Renal cortex interstitium (tissue), 11 donors: ENCODE measurements around the gene RASSF5. TPM values are rescaled to one million over a fixed set of nuclear protein-coding genes. Genes with fewer than 3 reads are reported as not detected.
"Not testable (repeated sequence)": the region's sequence is repeated elsewhere in the genome, so short reads cannot be mapped to it uniquely, and the experiment has no call there.

Source experiments
- DNase-seq, 11 donors: peaks; one replicate each; pipeline ENCODE4 v3.0.0-alpha.2; 2013; ENCODE audit warnings: low read depth in 9 of 11, low spot score in 4 of 11; ENCODE audit errors: extremely low read depth in 1 of 11
- polyA plus RNA-seq, 3 donors: library from polyadenylated mRNA; unstranded; fragments of 120-200 nt; gene quantifications; one replicate each; pipeline ENCODE4 v1.2.1, GENCODE V29; 2013; ENCODE audit not compliant: insufficient read length in 3 of 3

Gene RASSF5
- polyA plus RNA-seq, 3 donors: 4.5 to 6.1 (median 5.0) TPM

- peak in 4 of 11 donors; percentile 42 to 62 (median 56) for DNase-seq
Measured at GRCh38 chr1:206575165-206575893, 68.0 kb downstream of the RASSF5 start.

GRCh38 chr1:206575894-206576737 is 68.8 kb downstream of the RASSF5 start:
- no peak for DNase-seq

- DNase-seq: no peak
Measured at GRCh38 chr1:206577626-206578025, 70.3 kb downstream of the RASSF5 start.

- no peak for DNase-seq
Measured at GRCh38 chr1:206578068-206578977, 71.0 kb downstream of the RASSF5 start.

- DNase-seq: no peak
Measured at GRCh38 chr1:206578978-206579374, 71.6 kb downstream of the RASSF5 start.

GRCh38 chr1:206579747-206580437 is 72.6 kb downstream of the RASSF5 start:
- DNase-seq: no peak

- DNase-seq: no peak
Measured at GRCh38 chr1:206580438-206581113, 73.2 kb downstream of the RASSF5 start.

GRCh38 chr1:206581114-206581497 is 73.8 kb downstream of the RASSF5 start:
- not testable (repeated sequence) for DNase-seq

- no peak for DNase-seq
Measured at GRCh38 chr1:206581571-206581981, 74.2 kb downstream of the RASSF5 start.

GRCh38 chr1:206582537-206582936 is 75.2 kb downstream of the RASSF5 start:
- DNase-seq: no peak

- no peak for DNase-seq
Measured at GRCh38 chr1:206582971-206583706, 75.8 kb downstream of the RASSF5 start.

- peak in 7 of 11 donors; percentile 29 to 53 (median 43) for DNase-seq
Measured at GRCh38 chr1:206583707-206584648, 76.6 kb downstream of the RASSF5 start.

GRCh38 chr1:206584683-206585082 is 77.4 kb downstream of the RASSF5 start:
- no peak for DNase-seq

GRCh38 chr1:206586501-206587445 is 79.4 kb downstream of the RASSF5 start:
- DNase-seq: no peak

- no peak for DNase-seq
Measured at GRCh38 chr1:206587904-206588303, 80.6 kb downstream of the RASSF5 start.
